SK-N-SH (cell line): ENCODE measurements around the gene ERC1. TPM values are rescaled to one million over a fixed set of nuclear protein-coding genes. Genes with fewer than 3 reads are reported as not detected.
A peak's percentile ranks its signal among the peaks of the same experiment; 100 is the strongest.

Experiments
- CTCF ChIA-PET: fragments of 300-600, 350-600 bp; formaldehyde crosslinking; extraction: SDS; loops from one replicate; lab custom pipeline; 2021; lab: Yijun Ruan, JAX
- POLR2A ChIA-PET: fragments of 350-600 bp; sonication (Branson Sonifier 250); formaldehyde crosslinking; extraction: SDS; loops from one replicate; lab custom pipeline; 2020; ENCODE audit warnings: antibody characterized with exemption, inconsistent platforms; lab: Yijun Ruan, JAX
- DNase-seq: peaks from one replicate; pipeline ENCODE4 v3.0.0; 2012
- H2AFZ ChIP-seq: fragments of 200-600 bp; sonication (generic); 2 replicates; pipeline ENCODE4 v1.8.1; 2016; ENCODE audit warnings: antibody characterized with exemption, mild to moderate bottlenecking, low read depth
- H3F3A ChIP-seq: fragments of 200-600 bp; sonication (generic); replicated peaks from 2 replicates; pipeline ENCODE3; 2016; ENCODE audit warnings: antibody characterized with exemption, mild to moderate bottlenecking; ENCODE audit not compliant: insufficient read depth
- H3K27ac ChIP-seq, 2 experiments: fragments of 200-500 bp in 1 of 2; fragments of 200-600 bp in 1 of 2; sonication (Bioruptor generic) in 1 of 2; sonication (generic), shearing (Covaris generic) in 1 of 2; 2 replicates each; pipeline versions ENCODE4 v1.5.1 to v1.6.1; 2014 to 2016; ENCODE audit warnings: low read depth in 2 of 2, inconsistent platforms in 1 of 2, low read length in 1 of 2, mild to moderate bottlenecking in 1 of 2, mixed read lengths in 1 of 2
- H3K27me3 ChIP-seq: fragments of 200-600 bp; sonication (generic), shearing (Covaris generic); 2 replicates; pipeline ENCODE4 v1.6.1; 2016; ENCODE audit warnings: mixed run types; ENCODE audit not compliant: insufficient read depth
- H3K36me3 ChIP-seq, 2 experiments: fragments of 200-500 bp in 1 of 2; fragments of 200-600 bp in 1 of 2; sonication (Bioruptor generic) in 1 of 2; sonication (generic) in 1 of 2; replicated peaks in 1 of 2; 2 replicates each; pipeline versions ENCODE3 to v1.5.1; 2014 to 2016; ENCODE audit warnings: low read length in 1 of 2, mild to moderate bottlenecking in 1 of 2; ENCODE audit not compliant: insufficient read depth in 2 of 2, control insufficient read depth in 1 of 2
- H3K4me1 ChIP-seq, 2 experiments: fragments of 200-500 bp in 1 of 2; fragments of 200-600 bp in 1 of 2; sonication (Bioruptor generic) in 1 of 2; sonication (generic), shearing (Covaris generic) in 1 of 2; 2 replicates each; pipeline versions ENCODE4 v1.5.1 to v1.6.1; 2014 to 2016; ENCODE audit warnings: low read depth in 1 of 2, low read length in 1 of 2, mixed run types in 1 of 2; ENCODE audit not compliant: insufficient read depth in 2 of 2, control insufficient read depth in 1 of 2
- H3K4me2 ChIP-seq: fragments of 200-600 bp; sonication (generic), shearing (Covaris generic); 2 replicates; pipeline ENCODE4 v1.6.1; 2017; ENCODE audit warnings: mixed run types
- H3K4me3 ChIP-seq, 2 experiments: fragments of 200-500 bp in 1 of 2; fragments of 200-600 bp in 1 of 2; sonication (Bioruptor generic) in 1 of 2; sonication (generic), shearing (Covaris generic) in 1 of 2; 2 replicates each; pipeline versions ENCODE4 v1.5.1 to v1.8.1; 2014 to 2016; ENCODE audit warnings: low read depth in 2 of 2, inconsistent platforms in 1 of 2, low read length in 1 of 2, mild to moderate bottlenecking in 1 of 2, mixed read lengths in 1 of 2, moderate library complexity in 1 of 2
- H3K79me2 ChIP-seq: fragments of 200-600 bp; sonication (generic); 2 replicates; pipeline ENCODE4 v1.8.1; 2017; ENCODE audit warnings: mild to moderate bottlenecking; ENCODE audit not compliant: insufficient read depth
- H3K9ac ChIP-seq: fragments of 200-600 bp; sonication (generic); 2 replicates; pipeline ENCODE4 v1.6.1; 2017; ENCODE audit warnings: mixed run types
- H3K9me2 ChIP-seq: fragments of 200-600 bp; sonication (generic); 2 replicates; pipeline ENCODE4 v1.6.1; 2017; ENCODE audit warnings: mixed run types
- H3K9me3 ChIP-seq: fragments of 200-600 bp; sonication (generic); 2 replicates; pipeline ENCODE4 v1.6.1; 2017; ENCODE audit warnings: mixed run types, mild to moderate bottlenecking, moderate library complexity
- H4K20me1 ChIP-seq: fragments of 200-600 bp; sonication (generic); 2 replicates; pipeline ENCODE4 v1.6.1; 2017; ENCODE audit warnings: mild to moderate bottlenecking, mixed run types; ENCODE audit not compliant: insufficient read depth
- ELF1 ChIP-seq: IDR thresholded peaks from 2 replicates; pipeline ENCODE4 v1.4.0; 2012
- FOSL2 ChIP-seq: IDR thresholded peaks from 2 replicates; pipeline ENCODE4 v1.4.0; 2012; ENCODE audit warnings: low read depth, mild to moderate bottlenecking, moderate library complexity, borderline replicate concordance
- FOXM1 ChIP-seq: IDR thresholded peaks from 2 replicates; pipeline ENCODE4 v1.4.0; 2012; ENCODE audit warnings: low read depth, mild to moderate bottlenecking
- GATA2 ChIP-seq: sonication (generic); formaldehyde crosslinking; IDR thresholded peaks from 2 replicates; pipeline ENCODE4 v1.5.0; 2020; ENCODE audit warnings: mild to moderate bottlenecking, missing genetic modification reagents
- JUND ChIP-seq: IDR thresholded peaks from 2 replicates; pipeline ENCODE4 v1.4.0; 2012
- MAX ChIP-seq: IDR thresholded peaks from 2 replicates; pipeline ENCODE4 v1.4.0; 2012; ENCODE audit warnings: low read depth
- MXI1 ChIP-seq: IDR thresholded peaks from 2 replicates; pipeline ENCODE4 v1.6.1; 2012; ENCODE audit warnings: mild to moderate bottlenecking, low read depth, low read length, improper control_type of control experiment
- NRF1 ChIP-seq: IDR thresholded peaks from 2 replicates; pipeline ENCODE4 v1.6.1; 2012; ENCODE audit warnings: low read depth, mild to moderate bottlenecking, low read length
- RAD21 ChIP-seq: IDR thresholded peaks from 2 replicates; pipeline ENCODE4 v1.6.1; 2012; ENCODE audit warnings: mild to moderate bottlenecking, low read length
- RCOR1 ChIP-seq: fragments of 150-350 bp; IDR thresholded peaks from 2 replicates; pipeline ENCODE4 v1.6.1; 2017; ENCODE audit warnings: antibody characterized with exemption, low read length
- REST ChIP-seq: IDR thresholded peaks from 2 replicates; pipeline ENCODE4 v1.6.1; 2012; ENCODE audit warnings: mild to moderate bottlenecking, low read depth, low read length, moderate library complexity
- RXRA ChIP-seq: IDR thresholded peaks from 2 replicates; pipeline ENCODE4 v1.4.0; 2012; ENCODE audit warnings: low read depth, mild to moderate bottlenecking, borderline replicate concordance
- SIN3A ChIP-seq: IDR thresholded peaks from 2 replicates; pipeline ENCODE4 v1.6.1; 2012; ENCODE audit warnings: low read depth, mild to moderate bottlenecking, low read length, moderate library complexity, borderline replicate concordance
- USF2 ChIP-seq: fragments of 150-350 bp; IDR thresholded peaks from 2 replicates; pipeline ENCODE4 v1.6.1; 2017; ENCODE audit warnings: antibody characterized with exemption, low read length, low read depth, borderline replicate concordance
- YY1 ChIP-seq: IDR thresholded peaks from 2 replicates; pipeline ENCODE4 v1.4.0; 2012; ENCODE audit warnings: low read depth, mild to moderate bottlenecking
- WGBS: methylation state at CpG from one replicate; pipeline ENCODE4 v1.1.6; 2017; ENCODE audit warnings: low lambda C conversion rate; 5-methylcytosine and 5-hydroxymethylcytosine counted together
- polyA plus RNA-seq, 3 experiments: library from polyadenylated mRNA; depleted of rRNA; stranded (reverse); fragments of >200 nt; gene quantifications; 2 replicates each; pipeline ENCODE4 v1.2.3, GENCODE V29; 2012
- TF ChIP-seq, protein P1 (sequence below): fragments of 150-350 bp; IDR thresholded peaks from 2 replicates; pipeline ENCODE4 v1.6.1; 2016; ENCODE audit warnings: mild to moderate bottlenecking, low read depth, low read length
- TF ChIP-seq, protein P2 (sequence below): IDR thresholded peaks from 2 replicates; pipeline ENCODE4 v1.4.0; 2012; ENCODE audit warnings: low read depth, borderline replicate concordance
- TF ChIP-seq, protein P3 (sequence below): IDR thresholded peaks from 2 replicates; pipeline ENCODE4 v1.4.0; 2012; ENCODE audit warnings: low read depth, borderline replicate concordance
- TF ChIP-seq, protein P4 (sequence below): fragments of 200-600 bp; sonication (generic); IDR thresholded peaks from 2 replicates; pipeline ENCODE4 v1.6.1; 2017; ENCODE audit warnings: antibody characterized with exemption, mild to moderate bottlenecking, moderate library complexity

The ERC1 gene
- polyA plus RNA-seq, 1 of the 3 experiments (the other 2 are of a cell fraction) = 7.5 TPM

GRCh38 chr12:1117371-1117770, 126.3 kb downstream of the ERC1 start:
- Histone ChIP-seq H3K79me2 (peaks cover 37% of the 10 kb centered on the region), H3K27ac (peak overlapping the region in 1 of 2 experiments; percentile 78; a peak in 1 of 4 replicates), H3K36me3 (peaks cover 2 to 18% of the 10 kb centered on the region in 2 experiments), H3K4me1 (peaks cover 0 to 14% of the 10 kb centered on the region in 2 experiments; a peak in 1 of 4 replicates), H3K9ac (no peak overlapping the region), H3K9me3 (no peaks in the 10 kb centered on the region), H3F3A (peaks cover 33% of the 10 kb centered on the region)
- WGBS = 67% methylated on average over 6 of the region's 6 CpGs
- no peak for DNase-seq
- TF ChIP-seq GATA2 (CRISPR knock-in tag) (no peak), YY1 (no peak), RXRA (no peak), RCOR1 (no peak), FOXM1 (no peak), FOSL2 (no peak), SIN3A (no peak), USF2 (no peak), MXI1 (no peak), JUND (no peak), REST (no peak), RAD21 (no peak), MAX (no peak), NRF1 (no peak), ELF1 (no peak)
- TF ChIP-seq, protein P1, sequence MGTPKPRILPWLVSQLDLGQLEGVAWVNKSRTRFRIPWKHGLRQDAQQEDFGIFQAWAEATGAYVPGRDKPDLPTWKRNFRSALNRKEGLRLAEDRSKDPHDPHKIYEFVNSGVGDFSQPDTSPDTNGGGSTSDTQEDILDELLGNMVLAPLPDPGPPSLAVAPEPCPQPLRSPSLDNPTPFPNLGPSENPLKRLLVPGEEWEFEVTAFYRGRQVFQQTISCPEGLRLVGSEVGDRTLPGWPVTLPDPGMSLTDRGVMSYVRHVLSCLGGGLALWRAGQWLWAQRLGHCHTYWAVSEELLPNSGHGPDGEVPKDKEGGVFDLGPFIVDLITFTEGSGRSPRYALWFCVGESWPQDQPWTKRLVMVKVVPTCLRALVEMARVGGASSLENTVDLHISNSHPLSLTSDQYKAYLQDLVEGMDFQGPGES = no peak
- TF ChIP-seq, protein P2, sequence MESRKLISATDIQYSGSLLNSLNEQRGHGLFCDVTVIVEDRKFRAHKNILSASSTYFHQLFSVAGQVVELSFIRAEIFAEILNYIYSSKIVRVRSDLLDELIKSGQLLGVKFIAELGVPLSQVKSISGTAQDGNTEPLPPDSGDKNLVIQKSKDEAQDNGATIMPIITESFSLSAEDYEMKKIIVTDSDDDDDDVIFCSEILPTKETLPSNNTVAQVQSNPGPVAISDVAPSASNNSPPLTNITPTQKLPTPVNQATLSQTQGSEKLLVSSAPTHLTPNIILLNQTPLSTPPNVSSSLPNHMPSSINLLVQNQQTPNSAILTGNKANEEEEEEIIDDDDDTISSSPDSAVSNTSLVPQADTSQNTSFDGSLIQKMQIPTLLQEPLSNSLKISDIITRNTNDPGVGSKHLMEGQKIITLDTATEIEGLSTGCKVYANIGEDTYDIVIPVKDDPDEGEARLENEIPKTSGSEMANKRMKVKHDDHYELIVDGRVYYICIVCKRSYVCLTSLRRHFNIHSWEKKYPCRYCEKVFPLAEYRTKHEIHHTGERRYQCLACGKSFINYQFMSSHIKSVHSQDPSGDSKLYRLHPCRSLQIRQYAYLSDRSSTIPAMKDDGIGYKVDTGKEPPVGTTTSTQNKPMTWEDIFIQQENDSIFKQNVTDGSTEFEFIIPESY = no peak
- TF ChIP-seq, protein P3, sequence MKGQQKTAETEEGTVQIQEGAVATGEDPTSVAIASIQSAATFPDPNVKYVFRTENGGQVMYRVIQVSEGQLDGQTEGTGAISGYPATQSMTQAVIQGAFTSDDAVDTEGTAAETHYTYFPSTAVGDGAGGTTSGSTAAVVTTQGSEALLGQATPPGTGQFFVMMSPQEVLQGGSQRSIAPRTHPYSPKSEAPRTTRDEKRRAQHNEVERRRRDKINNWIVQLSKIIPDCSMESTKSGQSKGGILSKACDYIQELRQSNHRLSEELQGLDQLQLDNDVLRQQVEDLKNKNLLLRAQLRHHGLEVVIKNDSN = no peak
- TF ChIP-seq, protein P4, sequence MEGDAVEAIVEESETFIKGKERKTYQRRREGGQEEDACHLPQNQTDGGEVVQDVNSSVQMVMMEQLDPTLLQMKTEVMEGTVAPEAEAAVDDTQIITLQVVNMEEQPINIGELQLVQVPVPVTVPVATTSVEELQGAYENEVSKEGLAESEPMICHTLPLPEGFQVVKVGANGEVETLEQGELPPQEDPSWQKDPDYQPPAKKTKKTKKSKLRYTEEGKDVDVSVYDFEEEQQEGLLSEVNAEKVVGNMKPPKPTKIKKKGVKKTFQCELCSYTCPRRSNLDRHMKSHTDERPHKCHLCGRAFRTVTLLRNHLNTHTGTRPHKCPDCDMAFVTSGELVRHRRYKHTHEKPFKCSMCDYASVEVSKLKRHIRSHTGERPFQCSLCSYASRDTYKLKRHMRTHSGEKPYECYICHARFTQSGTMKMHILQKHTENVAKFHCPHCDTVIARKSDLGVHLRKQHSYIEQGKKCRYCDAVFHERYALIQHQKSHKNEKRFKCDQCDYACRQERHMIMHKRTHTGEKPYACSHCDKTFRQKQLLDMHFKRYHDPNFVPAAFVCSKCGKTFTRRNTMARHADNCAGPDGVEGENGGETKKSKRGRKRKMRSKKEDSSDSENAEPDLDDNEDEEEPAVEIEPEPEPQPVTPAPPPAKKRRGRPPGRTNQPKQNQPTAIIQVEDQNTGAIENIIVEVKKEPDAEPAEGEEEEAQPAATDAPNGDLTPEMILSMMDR = no peak
- TF ChIP-seq, all 33 proteins: peak for 0
- no peak overlapping the region for H2AFZ ChIP-seq
- no peak overlapping the region; the same call in 1 of the 2 replicates for H3K4me2 ChIP-seq
- no peaks in the 10 kb centered on the region for H3K27me3 ChIP-seq
- ChIA-PET POLR2A (interaction anchor here (0.9 to 1.3 kb wide), 2 partner anchors 466 to 488 kb away, joined by 3 read pairs; no protein-coding TSS in a partner anchor), CTCF (interaction anchor here (0.6 to 5.9 kb wide), 98 partner anchors 9 to 822 kb away, joined by 3 to 268 read pairs (median 4); partner anchors contain the start of gene WNT5B)
- no peak overlapping the region for H3K4me3 ChIP-seq
- H4K20me1 ChIP-seq = no peaks in the 10 kb centered on the region
- no peaks in the 10 kb centered on the region for H3K9me2 ChIP-seq
